Hematopoietic multipotent progenitor cell treated with erythropoietin and hydrocortisone succinate and interleukin-3 and kit ligand, for 15 days (in vitro differentiated cells): ENCODE data around the gene HTR3C.
"Not testable (repeated sequence)": the region's sequence is repeated elsewhere in the genome, so short reads cannot be mapped to it uniquely, and the experiment has no call there.

Source experiments
- DNase-seq: peaks from one replicate; pipeline ENCODE4 v3.0.0-alpha.2; 2015; ENCODE audit warnings: low spot score

Gene HTR3C, protein sequence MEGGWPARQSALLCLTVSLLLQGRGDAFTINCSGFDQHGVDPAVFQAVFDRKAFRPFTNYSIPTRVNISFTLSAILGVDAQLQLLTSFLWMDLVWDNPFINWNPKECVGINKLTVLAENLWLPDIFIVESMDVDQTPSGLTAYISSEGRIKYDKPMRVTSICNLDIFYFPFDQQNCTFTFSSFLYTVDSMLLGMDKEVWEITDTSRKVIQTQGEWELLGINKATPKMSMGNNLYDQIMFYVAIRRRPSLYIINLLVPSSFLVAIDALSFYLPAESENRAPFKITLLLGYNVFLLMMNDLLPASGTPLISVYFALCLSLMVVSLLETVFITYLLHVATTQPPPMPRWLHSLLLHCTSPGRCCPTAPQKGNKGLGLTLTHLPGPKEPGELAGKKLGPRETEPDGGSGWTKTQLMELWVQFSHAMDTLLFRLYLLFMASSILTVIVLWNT

DNA sequence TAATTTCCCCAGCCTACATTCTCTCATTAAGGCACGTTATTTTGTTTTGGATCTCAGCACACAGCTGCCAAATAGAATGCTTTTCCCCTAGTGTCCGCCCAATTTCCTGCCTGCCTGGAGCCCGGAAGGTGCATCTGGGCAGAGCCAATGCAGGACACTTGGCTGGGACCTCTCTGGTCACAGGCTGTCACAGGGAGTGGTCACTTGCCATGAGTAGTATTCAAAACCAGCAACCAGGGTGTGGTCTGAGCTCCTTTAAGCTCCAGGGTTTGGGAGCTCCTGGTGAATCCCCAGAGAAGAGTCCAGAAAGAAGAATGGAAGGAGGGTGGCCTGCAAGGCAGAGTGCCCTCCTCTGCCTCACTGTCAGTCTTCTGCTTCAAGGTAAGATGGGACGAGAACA lies at the start of gene HTR3C:
Gene HTR3C, plus strand, starts transcription at position 281 of the 400 bp plus-strand sequence. Its CDS starts 34 bp downstream, at position 315.
- no peak for DNase-seq

DNA sequence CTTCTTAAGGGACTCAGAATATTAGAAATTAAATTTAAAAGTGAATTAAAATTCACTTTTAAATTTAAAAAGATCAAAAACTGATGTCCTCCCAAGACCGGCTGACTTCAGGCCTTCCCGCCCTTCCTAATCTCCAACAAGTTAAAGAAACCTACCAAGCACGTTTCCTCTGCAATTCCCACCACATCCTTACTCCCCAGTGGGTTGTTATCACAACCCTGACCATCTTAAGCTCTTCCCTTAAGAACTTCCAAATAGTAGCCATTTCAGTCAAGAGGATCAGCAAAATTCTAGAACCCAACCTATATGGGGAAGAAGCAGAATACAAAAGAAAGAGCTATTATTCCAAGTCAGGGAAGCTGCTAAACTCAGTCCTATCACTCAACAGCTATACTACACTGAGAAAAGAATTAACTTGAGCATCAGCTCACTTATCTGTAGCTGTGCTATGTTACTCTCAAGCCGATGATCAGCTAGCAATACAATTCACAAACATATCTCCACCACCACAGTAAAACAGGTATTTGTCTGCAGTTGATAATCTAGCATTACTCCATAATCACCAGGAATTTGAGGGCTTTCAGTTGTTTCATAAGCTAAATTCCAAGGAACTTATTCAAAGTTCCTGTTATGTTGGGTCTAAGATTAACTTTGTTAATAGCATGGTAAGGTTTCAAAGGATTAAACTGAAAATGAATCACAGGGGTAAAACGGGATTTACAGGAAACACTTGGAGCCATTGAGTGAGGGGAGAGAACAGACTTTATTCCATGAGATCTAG lies 49.5 kb upstream of the HTR3C start:
- DNase-seq, result no peak

DNA sequence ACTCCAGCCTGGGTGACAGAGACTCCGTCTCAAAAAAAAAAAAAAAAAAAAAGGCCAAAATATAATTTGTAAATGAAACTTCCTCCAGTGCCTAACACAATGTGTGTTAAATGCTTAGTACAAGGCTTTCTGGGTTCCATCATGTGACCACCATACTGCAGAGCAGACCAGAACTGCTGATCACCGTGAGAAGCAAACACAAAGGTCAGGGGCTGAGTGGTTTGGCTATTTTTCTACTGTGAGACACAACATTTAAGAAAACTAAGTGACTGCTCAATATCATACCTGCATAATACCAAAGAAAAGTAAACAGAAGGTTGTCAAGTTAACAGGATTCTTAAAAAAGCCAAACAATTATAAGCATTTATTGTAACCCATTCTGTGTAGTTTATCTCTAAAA lies 48.4 kb upstream of the HTR3C start:
- DNase-seq, result no peak

DNA sequence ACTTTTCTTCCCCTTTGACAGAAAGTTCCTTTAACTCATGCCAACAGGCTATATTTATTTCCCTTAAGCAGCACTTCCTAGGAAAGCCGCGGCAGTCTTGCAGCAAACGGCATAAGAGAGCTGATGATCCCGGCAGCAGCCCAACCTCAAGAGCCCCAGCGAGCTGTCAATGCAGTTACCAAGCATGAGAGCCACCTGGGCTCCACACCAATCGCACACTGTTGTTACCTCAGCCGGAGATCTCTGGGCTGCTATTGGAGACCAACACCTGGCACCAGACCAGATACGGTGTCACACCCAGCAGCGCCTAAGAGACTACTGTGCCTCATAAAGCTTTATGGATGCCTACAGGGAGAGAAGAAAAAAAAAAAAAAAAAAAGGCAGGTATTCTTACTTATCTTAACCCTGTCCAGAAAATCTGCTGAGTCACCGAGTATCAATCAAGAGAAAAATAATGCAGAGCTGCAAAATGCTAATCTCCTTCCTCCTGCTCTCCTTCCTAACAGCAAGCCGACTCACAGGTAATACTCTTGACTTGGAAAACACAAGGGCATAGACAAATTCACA lies 46.8 kb upstream of the HTR3C start:
- DNase-seq, result peak; percentile 74

DNA sequence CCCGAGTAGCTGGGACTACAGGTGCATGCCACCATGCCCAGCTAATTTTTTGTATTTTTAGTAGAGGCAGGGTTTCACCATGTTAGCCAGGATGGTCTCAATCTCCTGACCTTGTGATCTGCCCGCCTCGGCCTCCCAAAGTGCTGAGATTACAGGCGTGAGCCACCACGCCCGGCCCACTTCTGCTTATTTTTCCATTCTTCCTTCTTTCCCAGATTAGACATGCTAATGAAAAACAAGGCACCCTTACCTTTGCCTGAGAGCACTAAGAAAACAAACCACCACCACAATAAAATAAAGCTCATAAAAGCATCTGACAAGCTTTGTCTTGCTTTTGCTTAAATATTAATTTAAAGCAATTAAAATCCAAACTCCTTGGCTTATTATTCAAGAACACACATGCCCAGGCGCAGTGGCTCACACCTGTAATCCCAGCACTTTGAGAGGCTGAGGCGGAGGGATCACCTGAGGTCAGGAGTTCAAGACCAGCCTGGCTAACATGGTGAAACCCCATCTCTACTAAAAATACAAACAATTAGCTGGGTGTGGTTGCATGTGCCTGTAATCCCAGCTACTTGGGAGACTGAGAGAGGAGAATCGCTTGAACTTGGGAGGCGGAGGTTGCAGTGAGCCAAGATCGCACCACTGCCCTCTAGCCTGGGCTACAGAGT lies 45.6 kb upstream of the HTR3C start:
- not testable (repeated sequence) for DNase-seq

DNA sequence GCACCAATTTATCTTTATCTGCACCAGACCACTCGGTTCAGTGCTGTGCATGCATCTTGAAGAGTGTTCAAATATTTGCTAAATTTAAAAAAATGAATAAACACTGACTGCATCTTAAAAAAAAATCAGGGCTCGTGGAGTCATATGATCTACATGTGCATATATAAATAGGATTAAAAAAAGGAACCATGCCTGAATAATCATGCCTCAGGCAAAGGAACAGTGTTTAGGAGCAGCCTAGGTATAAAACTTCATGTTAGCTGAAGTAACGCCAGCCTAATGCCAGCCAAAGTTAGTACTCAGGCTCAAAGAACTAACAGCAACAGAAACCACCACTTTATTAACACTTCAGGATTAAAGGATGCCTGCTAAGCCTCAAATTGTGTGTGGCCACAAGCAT lies 44.7 kb upstream of the HTR3C start:
- no peak for DNase-seq

DNA sequence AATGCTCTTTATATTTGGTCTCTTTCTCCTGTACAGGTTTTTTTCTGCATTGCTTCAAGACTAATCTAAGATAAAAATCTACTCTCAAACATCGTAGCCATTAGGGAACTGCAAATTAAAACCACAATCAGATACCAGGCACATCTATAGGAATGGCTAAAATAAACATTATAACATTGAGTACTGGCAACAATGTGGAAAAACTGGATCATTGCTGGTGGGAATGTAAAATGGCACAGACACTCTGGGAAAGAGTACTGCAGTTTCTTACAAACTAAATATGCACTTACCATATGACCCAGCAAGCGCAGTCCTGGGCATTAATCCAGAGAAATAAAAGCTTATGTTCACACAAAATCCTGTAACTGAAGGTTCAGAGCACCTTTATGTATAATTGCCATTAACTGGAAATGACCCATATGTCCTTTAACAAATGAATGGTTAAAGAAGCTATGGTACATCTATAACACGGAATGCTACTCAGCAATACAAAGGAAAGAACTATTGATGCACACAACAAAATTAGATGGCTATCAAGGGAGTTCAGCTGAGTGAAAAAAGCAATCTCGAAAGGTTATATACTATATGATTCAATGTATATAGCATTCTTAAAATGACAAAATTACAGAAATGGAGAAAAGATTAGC lies 41.5 kb upstream of the HTR3C start:
- DNase-seq, result no peak

DNA sequence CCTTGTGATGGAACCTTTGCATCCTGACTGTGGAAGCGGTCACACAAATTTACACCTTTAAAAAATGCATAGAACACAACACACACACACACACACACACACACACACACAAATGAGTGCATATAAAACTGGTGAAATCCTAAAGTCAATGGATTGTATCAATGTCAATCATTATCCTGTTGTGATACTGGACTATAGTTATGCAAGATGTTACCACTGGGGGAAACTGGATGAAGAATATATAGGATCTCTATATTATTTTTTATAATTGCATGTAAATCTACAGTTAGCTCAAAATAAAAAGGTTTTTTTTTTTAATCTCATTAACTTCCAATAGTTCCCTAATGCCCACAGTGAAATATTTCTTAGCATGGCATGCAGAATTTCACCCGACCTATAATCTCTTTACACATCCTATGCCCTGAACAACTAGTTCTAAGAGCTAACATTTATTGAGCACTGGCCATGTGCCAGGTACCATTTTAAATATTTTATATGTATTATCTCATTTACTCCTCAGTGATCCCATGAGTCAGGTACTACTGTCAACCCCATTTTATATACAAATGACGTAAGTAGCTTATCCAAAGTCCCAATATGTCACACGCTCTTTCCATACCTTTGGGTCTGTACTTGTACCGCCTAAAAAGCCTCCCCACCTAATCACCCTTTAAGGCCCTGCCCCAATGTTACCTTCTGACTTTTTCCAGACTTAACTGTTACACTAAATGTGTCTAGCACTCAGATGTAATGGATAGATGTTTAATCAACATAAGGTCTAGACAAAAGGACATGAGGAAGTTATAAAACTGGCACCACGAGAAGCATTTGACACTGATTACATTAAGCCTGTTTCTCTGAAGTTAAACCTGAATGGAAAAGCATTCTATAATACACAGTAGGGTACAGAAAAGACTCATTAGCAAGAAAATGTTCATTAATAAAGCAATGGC lies 40.6 kb upstream of the HTR3C start:
- DNase-seq, result no peak

DNA sequence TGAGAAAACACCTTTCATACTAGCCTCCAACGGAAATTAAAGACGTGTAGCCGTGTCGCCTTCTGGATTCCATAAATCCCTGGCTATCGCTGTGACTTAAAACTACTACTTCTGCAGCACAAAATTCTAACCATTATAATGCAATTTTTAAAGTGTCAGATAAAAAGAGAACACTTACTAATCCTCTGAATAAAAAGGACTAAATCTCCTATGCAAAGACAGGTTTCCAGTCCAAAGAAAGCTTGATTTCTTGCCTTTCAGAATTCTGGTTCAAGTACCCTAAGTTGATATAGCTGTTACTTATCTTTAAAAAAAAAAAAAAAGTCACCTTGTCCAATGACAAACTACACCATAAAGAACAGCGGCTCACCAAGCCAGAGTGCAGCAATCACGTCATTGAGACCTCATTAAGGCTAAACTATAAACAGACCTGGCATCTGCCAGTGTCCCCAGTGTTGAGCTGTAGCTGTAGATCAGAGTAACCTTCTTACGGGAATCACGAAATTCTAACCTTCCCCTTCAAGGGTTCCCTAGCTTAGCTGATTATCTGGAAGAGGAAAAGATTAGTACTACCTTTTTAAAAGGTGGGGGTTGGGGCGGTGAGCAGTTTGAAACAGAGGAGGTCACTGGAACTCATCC lies 37.3 kb upstream of the HTR3C start:
- DNase-seq, result peak; percentile 43

DNA sequence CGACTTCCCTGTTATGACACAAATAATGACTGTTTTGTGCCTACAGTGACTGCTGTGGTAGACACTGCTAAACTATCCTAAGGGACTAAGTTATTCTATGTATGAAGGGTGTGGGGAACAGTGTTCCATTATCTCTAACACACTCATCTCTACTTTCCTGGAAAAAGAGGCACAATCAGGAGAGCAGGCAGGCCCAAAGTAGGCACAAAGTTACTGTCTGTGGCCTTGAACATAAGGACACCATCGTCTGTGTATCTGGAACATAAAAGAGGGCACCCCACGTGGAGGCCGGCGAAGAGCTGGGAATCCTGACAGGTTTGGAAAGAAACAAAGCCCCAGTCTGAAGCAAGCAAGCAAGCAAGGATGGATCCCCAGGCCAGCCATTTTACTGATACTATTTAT lies 36.7 kb upstream of the HTR3C start:
- peak; percentile 50 for DNase-seq

DNA sequence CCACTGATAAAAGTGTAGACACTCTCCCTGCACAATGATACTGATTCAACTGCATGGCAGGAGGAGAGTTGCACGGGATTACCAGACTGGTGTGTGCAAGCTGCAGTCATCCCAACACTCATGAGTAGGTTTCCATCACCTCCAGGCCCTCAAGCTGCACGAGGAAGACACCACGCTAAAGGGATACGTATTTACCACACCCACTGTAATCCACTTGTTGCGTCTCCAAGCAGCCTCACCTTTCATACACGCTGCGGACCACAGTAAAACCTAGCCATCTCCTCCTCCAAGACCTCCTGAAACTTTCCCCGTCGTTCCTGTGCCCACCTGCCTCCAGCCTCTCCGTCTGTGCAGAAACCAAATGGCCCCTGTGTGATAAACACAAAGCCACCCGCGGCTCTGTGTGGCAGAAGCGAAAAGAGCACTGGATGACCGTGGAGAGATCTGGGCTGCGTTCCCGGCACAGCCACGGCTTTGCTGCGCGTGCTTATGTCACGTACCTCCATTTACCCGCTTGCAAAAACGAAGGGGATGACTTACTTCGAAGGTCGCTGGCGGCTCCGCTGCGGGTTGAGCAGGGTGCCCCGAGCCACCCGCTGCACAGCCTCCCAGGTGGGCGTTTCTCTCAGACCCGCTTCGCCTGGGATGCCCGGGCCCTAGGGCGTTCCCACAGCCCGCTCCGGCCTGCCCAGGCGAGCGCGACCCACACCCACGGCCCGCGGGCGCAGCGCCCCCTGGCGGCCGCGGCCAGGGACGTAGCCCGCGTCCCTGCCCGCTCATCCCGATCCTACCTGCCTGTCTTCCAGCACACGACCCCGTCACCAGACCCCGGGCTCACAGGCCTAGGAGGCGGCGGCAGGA lies 35.8 kb upstream of the HTR3C start:
- peak; percentile 75 for DNase-seq

DNA sequence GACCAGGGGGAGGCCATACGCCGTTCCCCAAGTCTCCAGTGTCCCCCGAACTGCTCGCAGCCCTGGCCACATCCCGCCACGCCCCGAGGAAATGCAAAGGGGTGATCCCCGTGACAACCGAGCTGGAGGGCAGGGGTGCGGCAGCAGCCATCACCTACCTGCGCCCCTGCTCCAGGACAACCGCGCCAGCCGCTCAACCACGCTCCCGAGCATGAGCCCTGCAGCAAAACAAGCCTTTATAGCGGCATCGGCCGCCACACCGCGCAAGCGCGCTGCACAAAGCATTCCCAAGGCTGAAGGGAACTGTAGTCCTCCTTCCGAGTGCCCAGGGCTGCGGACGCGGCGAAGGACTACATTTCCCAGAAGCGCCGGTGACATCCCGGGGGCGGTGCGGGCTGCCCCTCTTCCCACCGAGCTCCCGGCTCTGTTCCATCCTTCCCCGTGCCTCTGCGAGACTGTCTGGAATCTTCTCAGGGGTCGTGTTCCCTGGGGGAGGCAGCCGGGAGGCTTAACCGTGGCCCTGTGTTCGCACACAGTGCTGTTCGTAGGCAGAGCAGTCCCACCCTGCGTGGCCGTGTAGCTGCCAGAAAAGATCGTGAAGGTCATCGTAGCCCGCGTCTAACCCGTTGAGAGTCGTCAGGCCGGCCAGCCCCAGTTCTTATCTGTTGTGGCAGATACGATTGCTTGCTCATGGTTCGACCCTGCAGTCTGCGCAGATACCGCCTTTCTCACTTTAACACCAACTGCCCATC lies 35.0 kb upstream of the HTR3C start, which contains the start of gene ABCC5:
Gene ABCC5, minus strand, starts transcription at position 213 of the 752 bp plus-strand sequence. CDS start 3,492 bp downstream, outside the sequence.
- DNase-seq, result peak; percentile 90

DNA sequence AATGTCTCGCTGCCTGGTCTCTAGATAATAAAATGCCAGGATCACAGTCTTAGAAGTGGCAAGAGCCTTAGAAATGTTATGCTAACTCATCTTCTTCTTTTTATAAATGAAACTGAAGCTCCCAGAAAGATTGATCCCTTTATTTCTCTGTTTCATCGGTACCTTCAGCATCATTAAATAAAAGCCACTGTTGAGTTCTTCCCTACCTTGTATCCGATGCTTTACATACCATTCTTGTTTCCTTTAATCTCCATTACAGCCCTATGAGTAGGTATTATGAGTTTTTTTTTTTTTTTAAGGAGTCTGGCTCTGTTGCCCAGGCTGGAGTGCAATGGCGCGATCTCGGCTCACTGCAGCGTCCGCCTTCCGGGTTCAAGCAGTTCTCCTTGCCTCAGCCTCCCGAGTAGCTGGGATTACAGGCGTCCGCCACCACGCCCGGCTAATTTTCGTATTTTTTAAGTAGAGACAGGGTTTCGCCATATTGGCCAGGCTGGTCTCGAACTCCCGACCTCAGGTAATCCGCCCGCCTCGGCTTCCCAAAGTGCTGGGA lies 34.3 kb upstream of the HTR3C start:
- no peak for DNase-seq

DNA sequence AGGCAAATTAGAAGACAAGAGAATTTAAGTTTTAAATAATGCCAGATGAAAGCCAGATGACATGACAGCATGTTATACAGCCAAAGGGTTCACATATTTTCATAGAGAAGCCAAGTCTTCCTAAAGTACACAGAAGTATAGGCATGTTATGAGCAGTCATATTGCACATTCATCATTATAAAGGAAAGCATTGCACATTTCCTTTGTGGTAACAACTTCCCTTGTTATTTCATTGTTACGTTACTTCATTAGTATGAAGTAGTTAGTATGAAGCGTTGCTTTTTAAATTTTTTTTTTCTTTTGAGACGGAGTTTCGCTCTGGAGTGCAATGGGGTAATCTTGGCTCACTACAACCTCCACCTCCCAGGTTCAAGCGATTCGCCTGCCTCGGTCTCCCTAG lies 30.5 kb upstream of the HTR3C start:
- DNase-seq, result no peak

DNA sequence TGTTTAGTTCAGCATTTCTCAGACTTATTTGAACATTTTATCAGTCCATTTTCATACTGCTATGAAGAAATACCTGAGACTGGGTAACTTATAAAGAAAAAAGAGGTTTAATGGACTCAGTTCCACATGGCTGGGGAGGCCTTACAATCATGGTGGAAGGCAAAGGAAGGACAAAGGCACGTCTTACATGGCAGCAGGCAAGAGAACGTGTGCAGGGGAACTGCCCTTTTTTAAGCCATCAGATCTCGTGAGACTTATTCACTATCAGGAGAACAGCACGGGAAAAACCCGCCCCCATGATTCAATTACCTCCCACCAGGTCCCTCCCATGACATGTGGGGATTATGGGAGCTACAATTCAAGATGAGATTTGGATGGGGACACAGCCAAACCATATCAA lies 27.6 kb upstream of the HTR3C start:
- not testable (repeated sequence) for DNase-seq

DNA sequence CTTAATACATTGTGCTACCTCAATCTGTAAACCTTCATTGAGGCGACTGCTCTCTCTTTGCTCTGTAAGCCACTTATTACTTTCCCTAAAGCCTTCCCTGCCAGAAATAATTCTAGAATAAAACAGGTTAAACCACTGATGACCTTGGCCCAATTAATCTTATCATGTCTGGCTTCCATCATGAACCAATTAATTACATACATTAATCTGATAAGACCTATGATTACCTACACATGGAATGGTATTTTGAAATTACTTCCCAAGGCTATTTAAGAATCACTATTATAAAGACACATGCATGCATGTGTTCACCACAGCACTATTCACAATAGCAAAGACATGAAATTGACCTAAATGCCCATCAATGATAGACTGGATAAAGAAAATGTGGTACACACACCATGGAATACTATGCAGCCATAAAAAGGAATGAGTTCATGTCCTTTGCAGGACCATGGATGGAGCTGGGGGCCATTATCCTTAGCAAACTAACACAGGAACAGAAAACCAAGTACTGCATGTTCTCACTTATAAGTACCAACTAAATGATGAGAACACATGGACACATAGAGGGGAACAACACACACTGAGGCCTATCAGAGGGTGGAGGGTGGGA lies 24.5 kb upstream of the HTR3C start:
- not testable (repeated sequence) for DNase-seq

DNA sequence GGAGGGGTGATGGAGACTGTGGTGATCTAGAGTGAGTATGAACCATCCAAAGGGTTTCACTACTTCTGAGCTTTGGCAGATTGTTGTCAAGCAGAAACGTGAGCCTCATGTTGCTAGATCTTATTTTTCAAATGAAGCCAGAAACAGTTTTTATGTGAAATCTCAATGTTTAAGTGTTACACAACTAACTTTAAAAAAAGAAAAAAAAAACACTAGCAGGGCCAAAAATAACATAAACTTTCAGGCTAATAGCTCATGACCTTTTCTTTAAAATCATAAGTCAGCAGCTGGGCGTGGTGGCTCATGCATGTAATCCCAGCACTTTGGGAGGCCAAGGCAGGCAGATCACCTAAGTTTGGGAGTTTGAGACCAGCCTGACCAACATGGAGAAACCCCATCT lies 23.4 kb upstream of the HTR3C start:
- no peak for DNase-seq

DNA sequence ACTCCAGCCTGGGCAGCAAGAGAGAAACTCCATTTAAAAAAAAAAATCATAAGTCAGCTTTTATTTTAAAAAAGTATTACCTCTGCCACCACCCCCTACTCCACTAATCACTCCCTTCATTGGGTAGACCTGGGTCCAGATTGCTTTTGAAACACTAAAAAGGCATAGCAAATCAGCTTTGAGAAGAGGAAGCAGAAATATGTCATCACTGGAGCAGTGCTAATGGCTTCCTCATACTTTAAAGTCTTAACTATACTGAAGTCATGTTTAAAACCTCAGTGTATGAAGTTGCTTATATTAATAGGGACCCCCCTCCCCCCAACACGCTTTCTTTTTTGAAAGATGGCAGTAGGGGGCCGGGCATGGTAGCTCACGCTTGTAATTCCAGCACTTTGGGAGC lies 22.3 kb upstream of the HTR3C start:
- DNase-seq, result no peak
